Mesenchymal stem cell (in vitro differentiated cells and primary cell): ENCODE measurements around the gene MGAT3.

Experiments
- DNase-seq: peaks from one replicate; pipeline ENCODE4 v3.0.0-alpha.2; 2013
- H2AFZ ChIP-seq: one replicate; pipeline ENCODE4 v1.6.1; 2013; ENCODE audit warnings: low read depth, mild to moderate bottlenecking, control low read depth, inconsistent platforms, low read length, moderate library complexity
- H2AK5ac ChIP-seq: 2 replicates; pipeline ENCODE4 v1.6.1; 2013; ENCODE audit warnings: low read length, moderate library complexity, mild to moderate bottlenecking, inconsistent platforms; ENCODE audit not compliant: severe bottlenecking
- H2BK120ac ChIP-seq: one replicate; pipeline ENCODE4 v1.6.1; 2013; ENCODE audit warnings: low read depth, mild to moderate bottlenecking, inconsistent platforms, low read length, moderate library complexity
- H2BK12ac ChIP-seq, 2 experiments: one replicate each; pipeline ENCODE4 v1.6.1; 2013; ENCODE audit warnings: inconsistent platforms in 2 of 2, low read length in 2 of 2, mild to moderate bottlenecking in 2 of 2, moderate library complexity in 2 of 2, control low read depth in 1 of 2
- H2BK15ac ChIP-seq: one replicate; pipeline ENCODE4 v1.6.1; 2013; ENCODE audit warnings: mild to moderate bottlenecking, low read depth, inconsistent platforms; ENCODE audit not compliant: poor library complexity, severe bottlenecking
- H2BK5ac ChIP-seq: 2 replicates; pipeline ENCODE4 v1.6.1; 2013; ENCODE audit warnings: low read depth, mild to moderate bottlenecking, low read length, control low read depth, inconsistent platforms; ENCODE audit not compliant: poor library complexity, severe bottlenecking
- H3K14ac ChIP-seq, 2 experiments: one replicate each; pipeline ENCODE4 v1.6.1; 2013; ENCODE audit warnings: inconsistent platforms in 2 of 2, low read length in 2 of 2, control low read depth in 1 of 2, mild to moderate bottlenecking in 1 of 2, moderate library complexity in 1 of 2
- H3K18ac ChIP-seq, 2 experiments: one replicate each; pipeline ENCODE4 v1.6.1; 2013; ENCODE audit warnings: inconsistent platforms in 2 of 2, low read length in 2 of 2, control low read depth in 1 of 2, low read depth in 1 of 2, mild to moderate bottlenecking in 1 of 2
- H3K23ac ChIP-seq, 2 experiments: one replicate each; pipeline ENCODE4 v1.6.1; 2013; ENCODE audit warnings: inconsistent platforms in 2 of 2, low read length in 2 of 2, mild to moderate bottlenecking in 2 of 2, moderate library complexity in 2 of 2, control low read depth in 1 of 2
- H3K27ac ChIP-seq: 2 replicates; pipeline ENCODE4 v1.5.1; 2013; ENCODE audit warnings: mild to moderate bottlenecking, moderate library complexity, low read length, control low read depth, inconsistent platforms; ENCODE audit not compliant: poor library complexity, severe bottlenecking
- H3K27me3 ChIP-seq, 2 experiments: 2 replicates each; pipeline versions ENCODE4 v1.6.1 to v1.7.0; 2013; ENCODE audit warnings: low read length in 2 of 2, mild to moderate bottlenecking in 2 of 2, moderate library complexity in 2 of 2, control low read depth in 1 of 2, inconsistent platforms in 1 of 2; ENCODE audit not compliant: control insufficient read depth in 1 of 2, insufficient read depth in 1 of 2
- H3K36me3 ChIP-seq, 2 experiments: 2 replicates each; pipeline versions ENCODE4 v1.6.1 to v1.7.0; 2013; ENCODE audit warnings: low read length in 2 of 2, control low read depth in 1 of 2, inconsistent platforms in 1 of 2, low read depth in 1 of 2, mild to moderate bottlenecking in 1 of 2; ENCODE audit not compliant: insufficient read depth in 2 of 2, control insufficient read depth in 1 of 2
- H3K4ac ChIP-seq, 2 experiments: one replicate each; pipeline ENCODE4 v1.6.1; 2013; ENCODE audit warnings: inconsistent platforms in 2 of 2, low read length in 2 of 2, mild to moderate bottlenecking in 2 of 2, moderate library complexity in 2 of 2, control low read depth in 1 of 2, low read depth in 1 of 2
- H3K4me1 ChIP-seq: 2 replicates; pipeline ENCODE4 v1.6.1; 2013; ENCODE audit warnings: low read depth, low read length, control low read depth; ENCODE audit not compliant: control insufficient read depth, insufficient read depth
- H3K4me2 ChIP-seq: 2 replicates; pipeline ENCODE4 v1.6.1; 2013; ENCODE audit warnings: low read length, mild to moderate bottlenecking, inconsistent platforms; ENCODE audit not compliant: poor library complexity, severe bottlenecking
- H3K4me3 ChIP-seq, 2 experiments: 2 replicates each; pipeline versions ENCODE4 v1.5.1 to v1.7.0; 2013; ENCODE audit warnings: low read length in 2 of 2, mild to moderate bottlenecking in 2 of 2, control low read depth in 1 of 2, low read depth in 1 of 2; ENCODE audit not compliant: insufficient read depth in 1 of 2
- H3K79me1 ChIP-seq: replicated peaks from 2 replicates; pipeline ENCODE4 v1.6.1; 2013; ENCODE audit warnings: mild to moderate bottlenecking, control low read depth, low read length, inconsistent platforms; ENCODE audit not compliant: poor library complexity, severe bottlenecking
- H3K9ac ChIP-seq: 2 replicates; pipeline ENCODE4 v1.7.0; 2013; ENCODE audit warnings: mild to moderate bottlenecking, low read length, moderate library complexity
- H3K9me3 ChIP-seq: 2 replicates; pipeline ENCODE4 v1.7.0; 2013; ENCODE audit warnings: mild to moderate bottlenecking, low read length; ENCODE audit not compliant: control insufficient read depth
- H4K8ac ChIP-seq: one replicate; pipeline ENCODE4 v1.6.1; 2013; ENCODE audit warnings: inconsistent platforms, mild to moderate bottlenecking, low read length, moderate library complexity
- H4K91ac ChIP-seq: one replicate; pipeline ENCODE4 v1.6.1; 2013; ENCODE audit warnings: mild to moderate bottlenecking, low read length, inconsistent platforms
- WGBS: methylation state at CpG from one replicate; pipeline ENCODE4 v1.1.7; 2013; ENCODE audit warnings: mixed read lengths; 5-methylcytosine and 5-hydroxymethylcytosine counted together

MGAT3 gene

GRCh38 chr22:39489094-39490068, 32.6 kb downstream of the MGAT3 start:
- H3K4me2 ChIP-seq, result no peak overlapping the region
- H3K4me1 ChIP-seq, result no peaks in the 10 kb centered on the region
- H3K4ac ChIP-seq, result no peak overlapping the region
- H3K14ac ChIP-seq, result no peak overlapping the region
- H3K18ac ChIP-seq, result no peak overlapping the region
- H3K36me3 ChIP-seq, result peaks cover 0 to 9% of the 10 kb centered on the region in 2 experiments
- H3K79me1 ChIP-seq, result no peaks in the 10 kb centered on the region
- no peaks in the 10 kb centered on the region for H3K27me3 ChIP-seq
- no peak overlapping the region for H4K91ac ChIP-seq
- H3K4me3 ChIP-seq, result no peak overlapping the region
- no peak overlapping the region for H3K9ac ChIP-seq
- no peak overlapping the region for H2BK120ac ChIP-seq
- H2BK15ac ChIP-seq, result no peak overlapping the region
- 91% methylated on average over 14 of the region's 17 CpGs for WGBS
- H3K9me3 ChIP-seq, result no peaks in the 10 kb centered on the region
- H2AFZ ChIP-seq, result no peak overlapping the region
- peak overlapping the region; percentile 19 for H4K8ac ChIP-seq
- H2BK12ac ChIP-seq, result no peak overlapping the region
- H3K23ac ChIP-seq, result no peak overlapping the region
- no peak overlapping the region for H2AK5ac ChIP-seq
- DNase-seq, result no peak
- H2BK5ac ChIP-seq, result no peak overlapping the region
- H3K27ac ChIP-seq, result no peak overlapping the region

GRCh38 chr22:39490135-39490798, 33.5 kb downstream of the MGAT3 start:
- no peak overlapping the region for H3K14ac ChIP-seq
- H2BK5ac ChIP-seq, result no peak overlapping the region
- no peak overlapping the region for H3K9ac ChIP-seq
- H2BK12ac ChIP-seq, result no peak overlapping the region
- H3K27ac ChIP-seq, result no peak overlapping the region
- no peaks in the 10 kb centered on the region for H3K79me1 ChIP-seq
- no peaks in the 10 kb centered on the region for H3K9me3 ChIP-seq
- 64% methylated on average over 13 of the region's 13 CpGs for WGBS
- H2AK5ac ChIP-seq, result no peak overlapping the region
- peaks cover 0 to 9% of the 10 kb centered on the region in 2 experiments for H3K36me3 ChIP-seq
- no peak overlapping the region for H2BK15ac ChIP-seq
- H3K23ac ChIP-seq, result no peak overlapping the region
- no peak overlapping the region for H3K4me3 ChIP-seq
- no peak overlapping the region for H3K4me2 ChIP-seq
- H3K18ac ChIP-seq, result no peak overlapping the region
- no peak overlapping the region for H3K4ac ChIP-seq
- no peaks in the 10 kb centered on the region for H3K27me3 ChIP-seq
- no peaks in the 10 kb centered on the region for H3K4me1 ChIP-seq
- no peak overlapping the region for H2BK120ac ChIP-seq
- no peak overlapping the region for H4K91ac ChIP-seq
- peak overlapping the region; percentile 27 for H4K8ac ChIP-seq
- no peak overlapping the region for H2AFZ ChIP-seq
- DNase-seq, result peak; percentile 46

- no peak overlapping the region for H2AK5ac ChIP-seq
- H2BK12ac ChIP-seq, result no peak overlapping the region
- H2BK5ac ChIP-seq, result no peak overlapping the region
- no peak overlapping the region for H3K18ac ChIP-seq
- no peak overlapping the region for H4K91ac ChIP-seq
- no peak overlapping the region for H3K4ac ChIP-seq
- H3K4me2 ChIP-seq, result no peak overlapping the region
- H3K4me3 ChIP-seq, result no peak overlapping the region
- DNase-seq, result no peak
- WGBS, result 71% methylated on average over 7 of the region's 9 CpGs
- H2BK15ac ChIP-seq, result no peak overlapping the region
- peaks cover 0 to 9% of the 10 kb centered on the region in 2 experiments for H3K36me3 ChIP-seq
- H4K8ac ChIP-seq, result no peak overlapping the region
- H3K9me3 ChIP-seq, result no peaks in the 10 kb centered on the region
- H3K27ac ChIP-seq, result no peak overlapping the region
- no peak overlapping the region for H3K14ac ChIP-seq
- no peak overlapping the region for H2AFZ ChIP-seq
- H2BK120ac ChIP-seq, result no peak overlapping the region
- no peaks in the 10 kb centered on the region for H3K27me3 ChIP-seq
- H3K79me1 ChIP-seq, result no peaks in the 10 kb centered on the region
- H3K23ac ChIP-seq, result no peak overlapping the region
- H3K9ac ChIP-seq, result no peak overlapping the region
- H3K4me1 ChIP-seq, result no peaks in the 10 kb centered on the region
These were observed 34.3 kb downstream of the MGAT3 start for GRCh38 chr22:39490966-39491680.

DNA sequence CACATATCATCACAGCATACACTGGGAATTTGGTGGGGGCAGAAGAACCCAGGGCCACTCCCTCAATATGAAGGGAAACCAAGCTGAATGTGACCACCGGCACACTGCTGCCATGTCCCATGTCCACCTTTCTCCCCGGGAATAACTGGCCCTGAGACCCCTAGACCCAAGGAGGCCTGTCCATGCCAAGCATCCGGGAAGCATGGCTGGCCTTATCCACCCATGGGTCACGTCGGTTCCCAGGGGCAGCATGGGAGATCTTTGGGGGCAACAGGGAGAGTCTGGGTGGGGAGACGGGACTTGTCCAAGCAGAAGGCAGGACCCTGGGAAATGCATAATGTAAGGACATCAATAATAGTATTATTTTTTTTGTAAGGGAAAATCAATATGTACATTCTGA, 34.9 kb downstream of the MGAT3 start:
- H2BK12ac ChIP-seq, result no peak overlapping the region
- H3K4ac ChIP-seq, result no peak overlapping the region
- H3K4me2 ChIP-seq, result no peak overlapping the region
- H3K23ac ChIP-seq, result no peak overlapping the region
- H3K79me1 ChIP-seq, result no peaks in the 10 kb centered on the region
- H3K9me3 ChIP-seq, result no peaks in the 10 kb centered on the region
- no peak overlapping the region for H4K8ac ChIP-seq
- WGBS, result 76% methylated on average over 5 of the region's 6 CpGs
- H2AK5ac ChIP-seq, result no peak overlapping the region
- H4K91ac ChIP-seq, result no peak overlapping the region
- H3K18ac ChIP-seq, result no peak overlapping the region
- peaks cover 0 to 9% of the 10 kb centered on the region in 2 experiments for H3K36me3 ChIP-seq
- H2BK5ac ChIP-seq, result no peak overlapping the region
- H3K9ac ChIP-seq, result no peak overlapping the region
- H2BK120ac ChIP-seq, result no peak overlapping the region
- H3K4me1 ChIP-seq, result peaks cover 2% of the 10 kb centered on the region
- no peak overlapping the region for H2AFZ ChIP-seq
- no peaks in the 10 kb centered on the region for H3K27me3 ChIP-seq
- no peak for DNase-seq
- no peak overlapping the region for H2BK15ac ChIP-seq
- no peak overlapping the region for H3K27ac ChIP-seq
- H3K14ac ChIP-seq, result no peak overlapping the region
- H3K4me3 ChIP-seq, result no peak overlapping the region
